Cardiac muscle cell (in vitro differentiated cells and primary cell): ENCODE data around the gene RLN3. TPM values are rescaled to one million over a fixed set of nuclear protein-coding genes. Genes with fewer than 3 reads are reported as not detected.
A peak's percentile ranks its signal among the peaks of the same experiment; 100 is the strongest.

Experiments used
- DNase-seq, 2 donors: peaks; one replicate each; pipeline versions ENCODE4 v3.0.0 to v3.0.0-alpha.2; 2010 to 2017; ENCODE audit warnings: low read depth in 1 of 2, low spot score in 1 of 2
- H3K27ac ChIP-seq: fragments of 200-600 bp; sonication (generic); 2 replicates; pipeline ENCODE4 v1.5.1; 2016
- H3K27me3 ChIP-seq: fragments of 200-600 bp; sonication (generic); 2 replicates; pipeline ENCODE4 v1.6.0; 2016; ENCODE audit warnings: control low read depth
- H3K36me3 ChIP-seq: fragments of 200-600 bp; sonication (generic); 2 replicates; pipeline ENCODE4 v1.5.1; 2016; ENCODE audit warnings: control low read depth
- H3K4me1 ChIP-seq: fragments of 200-600 bp; sonication (generic); 2 replicates; pipeline ENCODE4 v1.8.1; 2017; ENCODE audit warnings: low read depth, mild to moderate bottlenecking, mixed run types
- H3K4me3 ChIP-seq: fragments of 200-600 bp; sonication (generic); 2 replicates; pipeline ENCODE4 v1.5.1; 2016; ENCODE audit warnings: mild to moderate bottlenecking
- H3K9me3 ChIP-seq: fragments of 200-600 bp; sonication (generic); 2 replicates; pipeline ENCODE4 v1.5.1; 2017; ENCODE audit warnings: low read depth, mild to moderate bottlenecking, control low read depth
- CTCF ChIP-seq: IDR thresholded peaks from 2 replicates; pipeline ENCODE4 v1.5.1; 2012; ENCODE audit warnings: low read depth, mild to moderate bottlenecking, low read length
- polyA plus RNA-seq: library from polyadenylated mRNA; unstranded; fragments of >200 nt; fragmentation: Nextera tagmentation; extraction: Ambion mirVana; gene quantifications from 2 replicates; pipeline ENCODE4 v1.2.1, GENCODE V29; 2016
- total RNA-seq: library from RNA; depleted of rRNA; stranded (reverse); fragments of >200 nt; gene quantifications from 2 replicates; pipeline ENCODE4 v1.2.3, GENCODE V29; 2016

The RLN3 gene
- total and polyA plus RNA-seq, 2 experiments from 2014 or later: not detected

GRCh38 chr19:14059652-14060155 lies 31.8 kb downstream of the RLN3 start:
- Histone ChIP-seq H3K4me1 (peaks cover 4% of the 10 kb centered on the region), H3K27ac (no peak overlapping the region), H3K27me3 (peaks cover 23% of the 10 kb centered on the region), H3K36me3 (no peaks in the 10 kb centered on the region), H3K4me3 (no peak overlapping the region), H3K9me3 (no peaks in the 10 kb centered on the region)
- no peak for TF ChIP-seq CTCF
- DNase-seq: no peak

DNA sequence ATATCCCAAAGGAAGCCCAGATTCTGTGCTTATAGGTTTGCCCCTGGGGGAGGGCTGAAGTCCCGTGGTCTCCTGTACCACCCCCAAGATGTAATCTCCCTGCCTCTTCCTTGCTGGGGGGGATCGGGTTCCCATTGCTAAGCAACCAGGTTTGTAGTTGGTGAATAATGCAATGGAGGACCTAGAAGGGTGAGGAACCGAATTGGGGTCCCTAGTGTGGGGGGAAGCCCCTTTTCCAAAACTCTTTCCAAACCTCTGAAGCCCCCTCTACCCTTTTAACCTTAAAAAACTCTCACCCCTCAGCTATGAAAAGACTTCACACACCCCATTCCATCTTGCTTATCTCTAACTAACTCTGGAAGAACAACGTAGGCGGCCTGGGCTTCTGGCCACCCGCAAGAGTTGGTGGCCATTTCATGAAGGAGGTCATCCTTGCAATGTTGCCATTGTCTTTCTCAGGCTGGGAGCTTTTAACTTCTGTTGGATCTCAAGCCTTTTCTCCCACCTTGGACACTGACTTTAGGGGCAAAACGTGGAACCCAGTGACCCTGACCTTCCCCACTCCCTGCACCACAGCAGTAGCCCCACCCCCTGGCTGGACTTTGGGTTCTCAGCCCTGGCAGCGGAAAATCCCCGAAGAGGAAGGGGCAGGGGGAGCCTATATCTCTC lies 33.3 kb downstream of the RLN3 start:
- H3K4me3 ChIP-seq: no peak overlapping the region
- TF ChIP-seq CTCF: no peak
- peak in 1 of 2 donors; percentile 44 for DNase-seq
- peaks cover 4% of the 10 kb centered on the region for H3K4me1 ChIP-seq
- peaks cover 23% of the 10 kb centered on the region for H3K27me3 ChIP-seq
- H3K27ac ChIP-seq: no peak overlapping the region
- no peaks in the 10 kb centered on the region for H3K36me3 ChIP-seq
- no peaks in the 10 kb centered on the region for H3K9me3 ChIP-seq

DNA sequence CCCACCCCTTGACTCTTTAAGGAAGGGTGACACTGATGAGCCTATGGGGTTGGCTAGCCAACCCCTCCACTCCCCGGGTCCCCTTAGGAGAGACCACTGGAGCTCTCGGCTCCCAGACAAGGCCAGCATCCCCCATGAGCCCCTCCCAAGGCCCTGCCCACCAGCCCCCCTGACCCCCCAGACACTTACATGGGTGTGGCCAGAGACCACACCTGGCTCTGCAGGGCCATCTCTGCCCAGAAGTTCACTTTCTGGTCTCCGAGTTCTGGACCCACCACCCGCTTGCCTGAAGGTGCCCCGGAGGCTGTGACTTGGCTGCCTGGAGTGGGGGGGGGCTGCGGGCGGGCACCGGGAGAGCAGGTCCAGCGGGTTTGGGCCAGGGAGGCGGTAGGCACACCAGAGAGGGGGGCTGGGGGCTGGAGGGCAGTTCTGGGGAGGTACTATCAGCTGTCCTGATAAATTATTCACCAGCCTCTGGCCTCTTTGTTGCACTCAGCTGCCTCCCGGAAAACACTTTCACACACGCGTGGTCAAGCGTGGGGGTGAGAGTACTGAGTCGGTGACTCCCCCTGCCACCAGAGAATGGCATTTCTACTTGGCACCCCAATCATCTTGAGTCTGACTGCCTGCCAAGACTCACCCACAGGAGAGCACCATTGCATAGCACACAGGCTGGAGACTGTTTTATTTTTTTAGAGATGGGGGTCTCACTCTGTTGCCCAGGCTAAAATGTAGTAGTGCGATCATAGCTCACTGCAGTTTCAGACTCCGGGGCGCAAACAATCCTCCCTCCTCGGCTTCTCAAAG lies 34.0 kb downstream of the RLN3 start, which contains the start of gene PALM3:
TSS of gene PALM3 (minus strand) at position 326 of the 807 bp plus-strand sequence. CDS start at position 230, 96 bp downstream.
- Histone ChIP-seq H3K9me3 (no peaks in the 10 kb centered on the region), H3K36me3 (no peaks in the 10 kb centered on the region), H3K4me3 (no peak within 1 kb of the TSS), H3K4me1 (peaks cover 4% of the 10 kb centered on the region), H3K27me3 (peaks cover 23% of the 10 kb centered on the region), H3K27ac (no peak within 1 kb of the TSS)
- DNase-seq: no peak
- TF ChIP-seq CTCF: no peak

GRCh38 chr19:14062558-14062855 lies 34.6 kb downstream of the RLN3 start:
- H3K4me3 ChIP-seq: no peak overlapping the region
- no peak overlapping the region for H3K27ac ChIP-seq
- TF ChIP-seq CTCF: no peak
- H3K4me1 ChIP-seq: peaks cover 4% of the 10 kb centered on the region
- DNase-seq: no peak
- H3K27me3 ChIP-seq: peaks cover 23% of the 10 kb centered on the region
- H3K9me3 ChIP-seq: no peaks in the 10 kb centered on the region
- no peaks in the 10 kb centered on the region for H3K36me3 ChIP-seq

DNA sequence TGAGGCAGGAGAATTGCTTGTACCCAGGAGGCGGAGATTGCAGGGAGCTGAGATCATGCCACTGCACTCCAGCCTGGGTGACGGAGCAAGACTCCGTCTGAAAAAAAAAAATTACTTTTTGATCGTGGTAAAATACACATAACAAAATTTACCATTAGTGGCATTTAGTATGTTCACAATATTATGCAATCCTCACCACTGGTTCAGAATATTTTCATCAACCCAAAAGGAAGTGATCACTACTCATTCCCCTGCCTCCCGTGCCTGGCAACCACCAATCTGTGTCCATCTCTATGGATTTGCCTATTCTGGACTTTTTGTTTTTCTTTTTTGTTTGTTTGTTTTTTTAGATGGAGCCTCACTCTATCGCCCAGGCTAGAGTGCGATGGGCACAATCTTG lies 35.2 kb downstream of the RLN3 start:
- DNase-seq: peak in 1 of 2 donors; percentile 11
- no peaks in the 10 kb centered on the region for H3K4me1 ChIP-seq
- H3K27ac ChIP-seq: no peak overlapping the region
- H3K4me3 ChIP-seq: no peak overlapping the region
- no peaks in the 10 kb centered on the region for H3K36me3 ChIP-seq
- peaks cover 18% of the 10 kb centered on the region for H3K27me3 ChIP-seq
- H3K9me3 ChIP-seq: no peaks in the 10 kb centered on the region
- TF ChIP-seq CTCF: no peak
